ENCODE data around the gene SLC22A4.

DNA sequence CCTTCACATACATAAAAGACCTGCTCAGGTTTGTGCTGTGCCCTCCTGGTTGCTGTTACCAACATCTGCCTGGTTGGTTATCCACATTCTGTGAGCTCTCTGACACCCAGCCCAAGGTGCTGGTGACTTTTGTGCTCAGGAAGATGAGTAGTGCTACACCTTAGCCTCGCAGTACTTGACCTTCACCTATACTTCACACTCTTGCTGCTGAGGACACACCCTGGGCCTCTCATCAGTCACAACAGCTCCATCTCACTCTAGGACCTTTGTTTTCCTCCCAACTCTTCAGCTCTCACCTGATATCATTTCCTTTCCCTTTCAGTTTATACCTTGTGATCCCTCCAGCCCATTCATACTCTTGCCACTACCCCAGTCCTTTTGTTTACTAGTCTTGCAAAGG is 64.6 kb downstream of the SLC22A4 start:
- TF ChIP-seq, protein P1, sequence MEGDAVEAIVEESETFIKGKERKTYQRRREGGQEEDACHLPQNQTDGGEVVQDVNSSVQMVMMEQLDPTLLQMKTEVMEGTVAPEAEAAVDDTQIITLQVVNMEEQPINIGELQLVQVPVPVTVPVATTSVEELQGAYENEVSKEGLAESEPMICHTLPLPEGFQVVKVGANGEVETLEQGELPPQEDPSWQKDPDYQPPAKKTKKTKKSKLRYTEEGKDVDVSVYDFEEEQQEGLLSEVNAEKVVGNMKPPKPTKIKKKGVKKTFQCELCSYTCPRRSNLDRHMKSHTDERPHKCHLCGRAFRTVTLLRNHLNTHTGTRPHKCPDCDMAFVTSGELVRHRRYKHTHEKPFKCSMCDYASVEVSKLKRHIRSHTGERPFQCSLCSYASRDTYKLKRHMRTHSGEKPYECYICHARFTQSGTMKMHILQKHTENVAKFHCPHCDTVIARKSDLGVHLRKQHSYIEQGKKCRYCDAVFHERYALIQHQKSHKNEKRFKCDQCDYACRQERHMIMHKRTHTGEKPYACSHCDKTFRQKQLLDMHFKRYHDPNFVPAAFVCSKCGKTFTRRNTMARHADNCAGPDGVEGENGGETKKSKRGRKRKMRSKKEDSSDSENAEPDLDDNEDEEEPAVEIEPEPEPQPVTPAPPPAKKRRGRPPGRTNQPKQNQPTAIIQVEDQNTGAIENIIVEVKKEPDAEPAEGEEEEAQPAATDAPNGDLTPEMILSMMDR (IDR thresholded peaks at IDR 0.05) = no peak
- no peak for TF ChIP-seq EZH2 (IDR thresholded peaks at IDR 0.05; ENCODE audit: borderline replicate concordance, insufficient read depth, low read depth, low read length, poor library complexity, severe bottlenecking)
